Activated CD4-positive, alpha-beta T cell treated with anti-CD3 and anti-CD28 coated beads for 24 hours (primary cell): Measurements from ENCODE around the gene SLC2A4.
A peak's percentile ranks its signal among the peaks of the same experiment; 100 is the strongest.
"Not testable (repeated sequence)": the region's sequence is repeated elsewhere in the genome, so short reads cannot be mapped to it uniquely, and the experiment has no call there.

Source experiments
- DNase-seq, 2 donors: peaks; one replicate each; pipeline ENCODE4 v3.0.0-alpha.2; 2020; ENCODE audit warnings: low read depth in 2 of 2

The SLC2A4 gene

DNA sequence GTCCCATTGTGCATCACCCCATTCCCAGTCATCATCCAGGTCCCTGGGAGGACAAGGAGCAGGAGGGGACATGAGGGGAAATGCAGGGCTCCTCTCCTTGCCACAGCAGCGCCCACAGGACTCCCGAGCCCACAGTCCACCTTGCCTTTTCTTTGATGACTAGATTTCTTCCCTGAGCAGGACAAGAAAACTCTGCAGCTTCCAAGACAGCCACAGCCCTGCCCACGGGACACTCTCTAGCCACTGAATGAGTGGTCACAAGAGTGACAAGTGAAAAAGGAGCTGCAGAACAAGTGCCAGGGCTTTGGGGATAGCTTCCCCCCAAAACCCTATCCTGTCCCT, 42.9 kb downstream of the SLC2A4 start:
- DNase-seq, result no peak

DNA sequence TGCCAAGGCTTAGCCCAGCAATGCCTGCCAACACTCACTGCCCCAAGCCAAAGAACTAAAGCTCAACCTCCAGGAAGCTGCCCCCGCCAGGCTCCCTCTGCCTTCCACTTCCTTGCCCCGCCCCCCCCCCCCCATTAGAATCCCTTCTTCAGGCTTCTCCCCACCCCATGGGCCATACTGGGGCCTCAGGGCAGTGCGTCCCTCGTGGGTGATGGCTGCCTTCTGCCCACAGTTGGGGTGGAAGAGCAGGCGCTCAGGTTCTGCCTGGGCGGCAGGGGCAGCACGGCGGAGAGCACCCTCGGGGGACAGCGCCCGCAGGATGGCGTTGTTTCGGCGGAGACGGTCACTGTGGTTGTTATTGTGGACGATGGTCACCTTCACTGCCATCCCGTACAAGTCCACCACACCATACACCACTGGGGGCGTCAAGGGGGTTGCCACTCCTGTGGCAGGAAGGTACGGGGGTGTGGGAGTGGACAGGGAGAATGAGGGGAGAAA, 43.6 kb downstream of the SLC2A4 start:
- DNase-seq, result no peak

DNA sequence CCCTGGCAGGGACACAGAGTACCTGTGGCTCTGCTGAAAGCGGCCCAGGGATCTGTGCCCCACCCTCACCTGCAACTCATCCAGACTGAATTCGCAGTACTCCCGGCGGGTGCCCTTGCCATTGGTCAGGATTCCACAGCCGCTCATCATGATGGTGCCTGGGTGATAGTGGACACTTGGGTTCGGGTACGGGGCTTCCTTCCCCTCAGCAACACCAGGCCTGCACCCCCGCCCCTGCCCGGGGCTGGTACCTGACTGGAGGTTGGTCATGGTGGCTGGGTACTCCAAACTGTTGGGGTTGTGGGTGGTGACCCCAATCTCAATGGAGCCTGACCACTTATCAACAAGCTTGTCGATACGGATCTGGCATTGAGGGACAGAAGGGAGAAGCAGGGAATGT, 44.7 kb downstream of the SLC2A4 start:
- DNase-seq, result no peak

DNA sequence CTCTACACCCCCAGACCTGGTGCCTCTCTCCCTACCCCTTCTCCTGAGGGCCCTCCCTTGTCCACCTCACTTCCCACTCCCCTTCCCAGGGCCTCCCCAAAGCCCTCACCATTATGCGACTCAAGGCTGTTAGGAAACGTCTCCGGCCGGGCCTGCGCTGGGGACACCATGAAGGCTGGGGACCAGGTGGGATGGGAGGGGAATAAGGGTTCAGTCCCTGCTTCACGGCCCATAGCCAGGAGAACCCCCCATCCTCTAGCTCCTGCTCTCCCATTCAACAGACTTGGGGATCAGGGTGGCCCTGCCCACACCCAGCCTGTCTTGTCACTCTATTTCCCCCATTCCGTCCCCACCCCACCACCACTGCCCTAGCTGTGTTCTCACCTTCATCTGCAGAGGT, 45.5 kb downstream of the SLC2A4 start:
- DNase-seq, result no peak

DNA sequence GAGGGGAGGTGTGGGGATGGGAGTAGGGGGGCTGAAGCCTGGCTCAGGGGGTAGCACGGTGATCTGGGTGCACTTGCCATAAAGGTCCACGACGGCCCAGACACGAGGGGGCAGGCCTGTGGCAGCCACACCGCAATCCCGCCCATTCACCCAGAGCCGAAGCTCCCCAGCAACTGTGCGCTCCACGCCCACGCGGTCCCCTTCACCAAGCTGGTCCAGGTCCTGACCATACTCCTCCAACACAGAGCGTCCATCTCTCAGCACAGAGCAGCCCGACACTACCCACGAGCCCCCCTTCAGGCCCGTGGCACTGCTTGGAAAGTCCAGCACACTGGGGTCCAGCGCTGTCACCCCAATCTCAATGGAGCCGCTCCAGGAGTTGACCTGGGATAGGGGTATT, 46.0 kb downstream of the SLC2A4 start:
- DNase-seq, result no peak

DNA sequence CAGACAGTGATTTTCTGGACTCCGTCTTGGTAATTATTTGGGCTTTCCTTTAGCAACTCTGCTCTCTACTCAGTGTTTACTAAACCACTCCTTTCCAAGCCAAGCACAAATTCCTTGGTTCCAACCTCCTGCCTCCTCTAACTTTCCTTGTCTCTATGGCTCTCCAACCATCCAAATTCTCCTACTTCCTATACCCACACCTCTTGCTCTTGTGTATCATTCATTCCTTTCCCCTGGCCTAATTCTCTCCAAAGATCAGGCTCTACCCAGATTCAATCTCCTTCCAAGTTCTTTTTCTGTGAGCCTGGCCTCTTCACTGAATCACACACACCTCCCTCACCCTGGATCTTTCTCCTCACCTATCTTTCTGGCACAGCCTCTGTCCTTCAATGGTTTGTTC, 46.5 kb downstream of the SLC2A4 start:
- DNase-seq, result no peak

DNA sequence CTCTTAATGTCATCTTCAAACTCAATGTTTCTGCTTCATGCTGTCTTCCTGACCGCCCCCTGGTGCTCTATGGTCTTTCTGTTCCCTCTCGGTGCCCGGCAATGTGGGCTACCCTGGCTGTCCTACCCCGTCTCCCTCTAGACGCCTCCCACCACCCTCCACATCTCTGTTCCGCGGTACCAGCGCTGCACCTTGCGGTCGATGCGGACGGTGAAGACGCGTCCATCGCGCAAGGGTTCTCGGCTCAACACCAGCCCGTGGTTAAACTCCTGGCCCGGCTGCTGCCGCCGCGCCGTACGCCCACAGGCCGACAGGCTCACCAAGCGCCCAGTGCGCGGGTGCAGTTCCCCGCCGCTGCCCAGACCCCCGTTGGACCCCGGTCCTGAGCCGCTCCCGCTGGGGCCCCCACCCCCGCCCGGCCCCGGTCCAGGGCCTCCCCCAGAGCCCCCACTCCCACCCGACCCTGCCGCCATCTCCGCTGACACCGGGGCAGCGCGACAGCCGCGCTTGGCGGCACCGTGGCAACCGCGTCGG, 47.4 kb downstream of the SLC2A4 start, which contains the start of gene NEURL4:
Gene NEURL4, minus strand, starts transcription at position 496 of the 534 bp plus-strand sequence. Its CDS starts 23 bp downstream, at position 473.
- no peak for DNase-seq

DNA sequence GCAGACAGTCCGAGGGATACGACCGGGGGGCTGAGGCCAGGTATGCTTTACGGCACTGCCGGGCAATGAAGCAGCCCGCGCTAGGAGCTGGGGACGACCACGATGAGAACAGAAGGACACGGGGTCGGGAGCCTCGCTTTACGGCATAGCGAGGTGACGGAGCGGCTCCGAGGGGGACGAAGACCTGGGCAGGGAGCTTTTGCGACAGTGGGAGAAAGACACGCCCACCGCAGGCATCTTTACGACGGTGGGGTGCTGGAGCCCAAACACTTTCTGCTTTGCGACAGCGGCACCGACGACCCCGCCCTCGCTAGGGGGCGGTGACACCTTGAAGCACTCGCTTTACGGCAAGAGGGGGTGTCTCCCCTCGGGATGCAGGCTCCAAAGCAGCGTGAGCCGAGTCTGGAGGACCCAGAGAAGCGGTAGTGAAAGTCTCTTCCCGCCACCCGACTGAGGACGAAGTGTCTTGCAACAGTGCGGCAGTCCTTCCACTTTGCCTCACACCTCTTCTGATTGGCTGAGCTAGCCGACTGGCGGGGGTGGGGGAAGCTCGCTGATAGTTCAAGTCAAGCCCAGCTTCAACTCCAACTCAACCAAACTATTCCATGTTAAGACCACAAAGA, 48.0 kb downstream of the SLC2A4 start:
- peak; percentile 91 to 94 for DNase-seq

DNA sequence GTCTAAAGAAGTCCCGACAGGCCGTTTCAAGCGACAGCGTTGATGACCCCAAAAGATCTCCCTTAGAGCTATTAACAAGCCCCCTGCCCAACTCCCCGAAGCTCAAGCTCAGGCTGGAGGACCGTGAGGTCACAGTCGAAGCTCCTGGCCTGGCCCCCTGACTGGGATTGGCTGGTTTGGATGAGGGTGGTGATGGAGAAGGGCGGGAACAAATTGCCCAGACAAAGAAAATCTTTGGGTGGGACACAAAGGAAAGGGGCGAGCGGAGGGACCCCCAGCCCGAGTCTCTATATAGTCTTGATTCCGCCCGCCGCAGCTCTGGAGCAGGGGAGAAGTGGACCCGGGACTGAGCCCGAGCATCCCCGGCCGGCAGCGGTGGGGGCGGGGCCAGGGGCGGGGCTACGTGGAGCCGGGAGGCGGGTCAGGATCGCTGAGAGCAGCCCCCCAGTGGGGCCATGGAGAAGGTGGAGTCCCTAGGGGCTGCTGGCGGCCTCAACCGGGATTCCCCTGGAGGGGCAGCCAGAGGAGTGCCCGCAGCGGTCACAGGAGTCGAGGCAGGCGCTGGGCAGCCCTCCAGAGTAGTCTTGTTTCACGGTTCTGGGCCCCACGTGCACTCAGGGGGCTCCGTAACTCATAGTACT, 48.6 kb downstream of the SLC2A4 start:
- DNase-seq, result peak; percentile 69 to 75

DNA sequence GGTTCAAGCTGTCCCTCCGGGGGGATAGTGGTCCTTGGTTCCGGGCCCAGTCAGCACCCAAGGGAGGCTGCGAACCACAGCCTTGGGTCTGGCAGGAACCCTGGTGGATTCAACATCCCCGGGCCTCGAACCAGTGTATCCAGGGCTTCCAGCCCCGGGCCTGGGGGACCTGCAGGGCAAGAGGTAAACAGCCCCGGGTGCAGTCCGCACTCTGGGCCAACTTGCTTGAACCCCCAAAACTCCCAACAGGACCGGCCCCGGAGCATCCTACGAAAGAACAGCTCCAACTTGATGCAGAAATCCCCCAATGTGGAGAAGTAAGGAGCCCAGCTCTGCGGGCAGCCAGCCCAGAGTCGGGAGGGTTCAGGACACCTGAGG, 49.1 kb downstream of the SLC2A4 start:
- no peak for DNase-seq

DNA sequence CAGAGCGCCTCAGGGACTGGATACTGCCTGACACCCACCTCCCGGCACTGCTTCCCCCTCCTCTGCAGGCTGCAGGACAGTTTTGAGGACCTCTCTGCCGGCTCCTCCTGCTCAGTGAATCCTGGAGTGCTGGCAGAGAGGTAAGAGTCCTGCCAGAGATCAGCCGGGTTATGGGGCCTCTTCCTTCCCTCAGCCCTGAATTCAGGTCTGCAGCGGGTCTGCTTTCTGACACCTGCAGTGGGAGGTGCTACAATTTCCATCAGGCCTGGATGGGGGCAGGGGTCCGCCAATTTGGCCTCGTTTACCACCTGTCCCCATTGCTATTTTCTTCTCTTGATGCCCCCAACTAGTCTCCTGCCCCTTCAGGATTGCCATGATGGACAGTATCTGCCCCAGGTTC, 50.6 kb downstream of the SLC2A4 start:
- no peak for DNase-seq

DNA sequence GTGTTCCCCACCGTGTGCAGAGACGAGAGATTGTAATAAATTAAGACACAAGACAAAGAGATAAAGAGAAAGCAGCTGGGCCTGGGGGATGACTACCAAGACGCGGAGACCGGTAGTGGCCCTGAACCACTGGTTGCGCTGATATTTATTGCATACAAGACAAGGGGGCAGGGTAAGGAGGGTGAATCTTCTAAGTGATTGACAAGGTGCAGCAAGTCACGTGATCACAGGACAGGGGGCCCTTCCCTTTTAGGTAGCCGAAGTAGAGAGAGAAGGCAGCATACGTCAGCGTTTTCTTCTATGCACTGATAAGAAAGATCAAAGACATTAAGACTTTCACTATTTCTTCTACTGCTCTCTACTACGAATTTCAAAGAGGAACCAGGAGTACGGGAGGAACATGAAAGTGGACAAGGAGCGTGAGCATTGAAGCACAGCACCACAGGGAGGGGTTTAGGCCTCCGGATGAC, 51.1 kb downstream of the SLC2A4 start:
- DNase-seq, result not testable (repeated sequence)

DNA sequence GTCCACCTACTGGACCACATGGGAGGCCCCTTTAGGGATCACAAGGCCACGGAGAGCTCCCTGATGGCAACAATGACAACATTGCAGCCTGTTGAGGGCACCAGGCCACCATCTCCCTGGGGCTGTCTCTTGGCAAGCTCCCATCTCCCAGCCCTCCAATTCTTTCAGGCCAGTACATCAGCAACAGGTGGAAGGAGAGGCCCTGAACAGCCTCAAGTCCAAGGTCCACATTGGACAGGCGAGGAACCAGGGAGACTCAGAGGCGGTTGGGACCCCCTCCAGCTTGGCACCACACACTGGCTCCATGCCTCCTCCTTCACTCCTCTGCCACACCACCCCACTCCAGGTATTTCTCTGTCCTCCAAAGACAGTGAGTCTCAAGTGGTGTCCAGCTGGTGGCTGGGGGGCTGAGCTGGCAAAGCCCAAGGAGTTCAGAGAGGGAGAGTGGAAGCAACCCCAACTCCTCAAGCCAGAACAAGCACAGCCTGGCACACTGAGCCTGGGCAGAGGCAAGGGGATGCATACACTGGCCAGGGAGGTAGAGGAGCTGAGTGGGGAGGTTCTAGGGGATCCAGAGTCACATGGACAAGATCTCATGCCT, 53.5 kb downstream of the SLC2A4 start:
- no peak for DNase-seq

DNA sequence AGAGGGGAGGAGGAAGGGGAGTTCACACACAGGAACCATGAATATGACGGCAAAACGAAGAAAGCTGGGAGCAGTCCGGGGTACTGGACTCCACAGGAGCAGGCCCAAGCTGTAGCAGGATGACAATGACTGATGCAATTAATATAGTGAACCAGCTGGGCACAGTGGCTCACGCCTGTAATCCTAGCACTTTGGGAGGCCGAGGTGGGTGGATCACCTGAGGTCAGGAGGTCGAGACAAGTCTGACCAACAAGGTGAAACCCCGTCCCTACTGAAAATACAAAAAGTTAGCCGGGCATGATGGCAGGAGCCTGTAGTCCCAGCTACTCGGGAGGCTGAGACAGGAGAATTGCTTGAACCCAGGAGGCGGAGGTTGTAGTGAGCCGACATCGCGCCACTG, 54.2 kb downstream of the SLC2A4 start:
- not testable (repeated sequence) for DNase-seq

DNA sequence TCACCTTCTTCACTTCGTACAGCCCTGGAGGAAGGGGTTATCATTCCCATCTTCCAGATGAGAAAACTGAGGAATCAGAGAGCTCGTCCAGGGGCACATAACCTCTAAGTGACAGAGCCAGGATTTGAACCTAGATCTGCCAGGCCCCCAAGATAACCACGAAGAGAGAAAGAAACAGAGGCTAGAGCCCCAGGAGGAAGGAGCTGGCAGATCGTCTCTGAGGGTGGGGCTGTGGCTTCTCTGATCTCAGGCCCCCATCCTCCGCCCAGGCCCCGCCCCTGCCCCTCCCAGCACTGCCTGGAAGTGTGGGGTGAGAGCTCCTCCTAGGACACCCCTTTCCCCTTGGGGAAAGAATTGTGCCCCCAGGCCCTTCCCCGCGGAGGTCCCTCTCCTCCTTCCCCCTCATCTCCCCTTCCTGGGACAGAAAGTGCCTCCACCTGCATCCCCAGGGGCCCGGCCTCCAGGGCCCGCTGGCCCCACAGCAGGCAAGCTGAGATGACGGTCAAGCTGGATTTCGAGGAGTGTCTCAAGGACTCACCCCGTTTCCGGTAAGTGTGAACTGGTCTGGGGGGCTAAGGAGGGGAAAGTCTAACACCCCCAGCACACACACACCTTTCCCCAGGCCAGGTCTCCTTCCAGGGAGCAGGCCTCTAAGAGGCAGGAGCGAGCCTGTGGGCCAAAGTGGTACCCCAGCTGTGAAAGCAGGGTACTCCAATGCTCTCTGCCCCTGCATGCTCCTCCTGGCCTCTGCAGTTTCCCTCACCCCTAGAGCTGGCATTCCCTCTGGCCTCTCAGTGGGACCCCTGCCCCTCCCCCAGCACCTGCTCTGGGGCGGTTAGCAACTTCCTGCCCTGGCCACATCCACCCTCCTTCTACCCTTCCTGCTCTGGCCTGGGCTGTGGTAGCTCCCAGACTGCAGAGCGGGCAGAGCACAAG, 55.0 kb downstream of the SLC2A4 start, which contains the start of gene ACAP1:
Gene ACAP1, plus strand, starts transcription at position 290 of the 936 bp plus-strand sequence. Its CDS starts 206 bp downstream, at position 496.
- peak; percentile 84 to 89 for DNase-seq

DNA sequence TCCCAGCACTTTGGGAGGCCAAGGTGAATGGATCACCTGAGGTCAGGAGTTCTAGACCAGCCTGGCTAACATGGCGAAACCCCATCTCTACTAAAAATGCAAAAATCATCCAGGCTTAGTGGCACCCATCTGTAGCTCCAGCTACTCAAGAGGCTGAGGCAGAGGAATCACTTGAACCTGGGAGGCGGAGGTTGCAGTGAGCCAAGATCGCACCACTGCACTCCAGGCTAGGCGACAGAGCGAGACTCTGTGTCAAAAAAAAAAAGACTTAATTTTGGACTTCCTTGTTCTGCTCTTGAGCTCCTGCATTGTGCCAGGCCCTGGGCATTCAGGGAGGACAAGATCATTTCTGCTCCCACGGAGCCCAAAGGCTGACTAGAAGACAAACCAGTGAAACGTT, 56.1 kb downstream of the SLC2A4 start:
- not testable (repeated sequence) for DNase-seq
